GM23248 (cell line): ENCODE data around the gene LHB.

Experiments used
- EZH2 ChIP-seq: fragments of 200-600 bp; sonication (generic); IDR thresholded peaks from 2 replicates; pipeline ENCODE4 v1.6.1; 2018; ENCODE audit warnings: antibody characterized with exemption, mild to moderate bottlenecking; ENCODE audit not compliant: insufficient read depth, poor library complexity, severe bottlenecking
- EZH2phosphoT487 ChIP-seq: fragments of 200-600 bp; sonication (generic); IDR thresholded peaks from 2 replicates; pipeline ENCODE4 v1.6.1; 2018; ENCODE audit warnings: antibody characterized with exemption, moderate library complexity, mild to moderate bottlenecking, low read depth; ENCODE audit not compliant: insufficient read depth

DNA sequence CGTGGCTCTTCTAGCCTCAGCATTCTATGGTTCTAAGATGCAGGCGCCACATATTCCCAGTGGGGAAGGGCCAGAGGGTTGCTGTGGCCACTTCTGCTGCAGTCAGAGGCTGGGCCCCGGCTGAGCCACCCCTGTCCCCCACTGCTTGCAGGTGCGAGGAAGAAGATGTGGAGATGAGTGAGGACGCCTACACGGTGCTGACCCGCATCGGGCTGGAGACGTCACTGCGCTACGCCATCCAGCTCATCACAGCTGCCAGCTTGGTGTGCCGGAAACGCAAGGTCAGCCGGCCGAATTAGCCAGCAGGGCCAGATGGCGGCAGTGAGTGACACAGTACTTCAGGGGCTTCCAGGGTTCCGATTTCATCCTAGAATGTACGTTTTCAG lies 2.0 kb downstream of the LHB start:
- TF ChIP-seq EZH2 (no peak), EZH2phosphoT487 (no peak)
